H9 (cell line): ENCODE data around the gene PAFAH1B1. TPM values are rescaled to one million over a fixed set of nuclear protein-coding genes. Genes with fewer than 3 reads are reported as not detected.

ENCODE experiments used
- DNase-seq: peaks from one replicate; pipeline ENCODE4 v3.0.0-alpha.2; 2017
- H2AFZ ChIP-seq: one replicate; pipeline ENCODE4 v1.6.1; 2013; ENCODE audit warnings: mild to moderate bottlenecking, low read length, control low read depth, moderate library complexity
- H2AK5ac ChIP-seq: 2 replicates; pipeline ENCODE4 v1.6.1; 2013; ENCODE audit warnings: low read length, control low read depth, mixed read lengths; ENCODE audit not compliant: insufficient read length
- H2BK120ac ChIP-seq: one replicate; pipeline ENCODE4 v1.6.1; 2013; ENCODE audit warnings: low read depth, mild to moderate bottlenecking, low read length, control low read depth, inconsistent platforms; ENCODE audit not compliant: poor library complexity, severe bottlenecking
- H2BK12ac ChIP-seq: 2 replicates; pipeline ENCODE4 v1.6.1; 2013; ENCODE audit warnings: low read length, control low read depth, mixed read lengths, low read depth; ENCODE audit not compliant: insufficient read length
- H2BK15ac ChIP-seq: 2 replicates; pipeline ENCODE4 v1.6.1; 2013; ENCODE audit warnings: low read depth, low read length, control low read depth
- H2BK20ac ChIP-seq: one replicate; pipeline ENCODE4 v1.6.1; 2013; ENCODE audit warnings: low read depth, mild to moderate bottlenecking, low read length, control low read depth, inconsistent platforms; ENCODE audit not compliant: poor library complexity, severe bottlenecking
- H2BK5ac ChIP-seq: 2 replicates; pipeline ENCODE4 v1.6.1; 2013; ENCODE audit warnings: low read length, control low read depth, mixed read lengths; ENCODE audit not compliant: insufficient read length
- H3K14ac ChIP-seq: 2 replicates; pipeline ENCODE4 v1.6.1; 2013; ENCODE audit warnings: low read length, control low read depth; ENCODE audit not compliant: insufficient read depth
- H3K18ac ChIP-seq: 2 replicates; pipeline ENCODE4 v1.6.1; 2013; ENCODE audit warnings: low read depth, mild to moderate bottlenecking, mixed read lengths, low read length, control low read depth; ENCODE audit not compliant: insufficient read length
- H3K23ac ChIP-seq: 2 replicates; pipeline ENCODE4 v1.6.1; 2013; ENCODE audit warnings: low read length, control low read depth, mixed read lengths, low read depth; ENCODE audit not compliant: insufficient read length
- H3K23me2 ChIP-seq: 2 replicates; pipeline ENCODE4 v1.6.1; 2013; ENCODE audit warnings: low read depth, mild to moderate bottlenecking, mixed read lengths, low read length, control low read depth; ENCODE audit not compliant: insufficient read length, poor library complexity, severe bottlenecking
- H3K27ac ChIP-seq: 2 replicates; pipeline ENCODE4 v1.5.1; 2013; ENCODE audit warnings: low read length, control low read depth, mixed read lengths, low read depth; ENCODE audit not compliant: insufficient read length
- H3K27me3 ChIP-seq: 2 replicates; pipeline ENCODE4 v1.6.1; 2013; ENCODE audit warnings: low read length, control low read depth, inconsistent platforms; ENCODE audit not compliant: insufficient read depth
- H3K4ac ChIP-seq: 2 replicates; pipeline ENCODE4 v1.6.1; 2013; ENCODE audit warnings: low read depth, mild to moderate bottlenecking, control low read depth, inconsistent platforms, low read length, moderate library complexity
- H3K4me1 ChIP-seq: 2 replicates; pipeline ENCODE4 v1.6.1; 2013; ENCODE audit warnings: low read length, control low read depth, inconsistent platforms; ENCODE audit not compliant: insufficient read depth
- H3K4me2 ChIP-seq: 2 replicates; pipeline ENCODE4 v1.6.1; 2013; ENCODE audit warnings: low read length, control low read depth, mixed read lengths; ENCODE audit not compliant: insufficient read length, insufficient read depth
- H3K56ac ChIP-seq: 2 replicates; pipeline ENCODE4 v1.6.1; 2013; ENCODE audit warnings: low read depth, mild to moderate bottlenecking, mixed read lengths, low read length, control low read depth; ENCODE audit not compliant: insufficient read length
- H3K79me1 ChIP-seq: 2 replicates; pipeline ENCODE4 v1.6.1; 2013; ENCODE audit warnings: low read depth, mild to moderate bottlenecking, moderate library complexity, low read length, control low read depth, inconsistent platforms; ENCODE audit not compliant: insufficient read depth, poor library complexity, severe bottlenecking
- H3K79me2 ChIP-seq: 2 replicates; pipeline ENCODE4 v1.6.1; 2013; ENCODE audit warnings: low read length, control low read depth, inconsistent platforms; ENCODE audit not compliant: insufficient read depth
- H3K9ac ChIP-seq: 2 replicates; pipeline ENCODE4 v1.6.1; 2013; ENCODE audit warnings: low read length, control low read depth, mixed read lengths; ENCODE audit not compliant: insufficient read length; ENCODE audit errors: extremely low read depth
- H3K9me3 ChIP-seq: one replicate; pipeline ENCODE4 v1.6.1; 2013; ENCODE audit warnings: low read depth, low read length, inconsistent platforms; ENCODE audit not compliant: control insufficient read depth
- H3T11ph ChIP-seq: one replicate; pipeline ENCODE4 v1.6.1; 2013; ENCODE audit warnings: mild to moderate bottlenecking, low read length, control low read depth, inconsistent platforms
- H4K20me1 ChIP-seq: one replicate; pipeline ENCODE4 v1.6.1; 2013; ENCODE audit not compliant: control insufficient read depth, insufficient read length, insufficient read depth
- H4K5ac ChIP-seq: 2 replicates; pipeline ENCODE4 v1.6.1; 2013; ENCODE audit warnings: low read depth, mild to moderate bottlenecking, mixed read lengths, low read length, control low read depth; ENCODE audit not compliant: insufficient read length
- H4K8ac ChIP-seq: replicated peaks from 2 replicates; pipeline ENCODE4 v1.6.1; 2013; ENCODE audit warnings: low read length, control low read depth, mixed read lengths, low read depth; ENCODE audit not compliant: insufficient read length
- H4K91ac ChIP-seq: 2 replicates; pipeline ENCODE4 v1.6.1; 2013; ENCODE audit warnings: low read depth, mild to moderate bottlenecking, moderate library complexity, mixed read lengths, low read length, control low read depth; ENCODE audit not compliant: insufficient read length
- H3K27ac Mint-ChIP-seq, 3 experiments: 2 replicates in 2 of 3; 3 replicates in 1 of 3; pipeline ENCODE4 v1.8.0; 2020 to 2021; ENCODE audit warnings: mixed read lengths in 3 of 3, mild to moderate bottlenecking in 1 of 3, moderate library complexity in 1 of 3
- H3K27me3 Mint-ChIP-seq: 2 replicates; pipeline ENCODE4 v1.8.0; 2021; ENCODE audit warnings: low read depth, mild to moderate bottlenecking, moderate library complexity, mixed read lengths
- H3K36me3 Mint-ChIP-seq, 3 experiments: 2 replicates in 2 of 3; 3 replicates in 1 of 3; pipeline ENCODE4 v1.8.0; 2020 to 2021; ENCODE audit warnings: low read depth in 3 of 3, mixed read lengths in 3 of 3; ENCODE audit not compliant: insufficient read depth in 1 of 3
- H3K4me1 Mint-ChIP-seq, 2 experiments: 2 replicates each; pipeline ENCODE4 v1.8.0; 2020; ENCODE audit warnings: mixed read lengths in 2 of 2
- H3K4me3 Mint-ChIP-seq, 2 experiments: 2 replicates in 1 of 2; 3 replicates in 1 of 2; pipeline ENCODE4 v1.8.0; 2020 to 2021; ENCODE audit warnings: mild to moderate bottlenecking in 2 of 2, mixed read lengths in 2 of 2, moderate library complexity in 1 of 2
- H3K9me3 Mint-ChIP-seq, 2 experiments: 2 replicates in 1 of 2; 3 replicates in 1 of 2; pipeline ENCODE4 v1.8.0; 2020; ENCODE audit warnings: mild to moderate bottlenecking in 2 of 2, mixed read lengths in 2 of 2, moderate library complexity in 1 of 2
- WGBS: extraction: QIAGEN DNeasy Blood & Tissue Kit; methylation state at CpG from one replicate; pipeline ENCODE4 v1.1.7; 2013; ENCODE audit warnings: missing lambda C conversion rate, low lambda C conversion rate, mixed read lengths; ENCODE audit not compliant: insufficient read length; ENCODE audit errors: extremely low coverage; 5-methylcytosine and 5-hydroxymethylcytosine counted together
- total RNA-seq: library from RNA; stranded (reverse); gene quantifications from 2 replicates; pipeline ENCODE4 v1.2.1, GENCODE V29; 2021
- TF ChIP-seq, protein P1 (sequence below): fragments of 200-600 bp; sonication (generic); conservative IDR thresholded peaks from 3 replicates; pipeline ENCODE4 v1.8.0; 2021; ENCODE audit warnings: antibody characterized with exemption, mild to moderate bottlenecking

PAFAH1B1 gene
- total RNA-seq, 1 experiment from 2014 or later = 134 TPM

- no peak overlapping the region for H3K27ac ChIP-seq
- no peak overlapping the region for H2BK12ac ChIP-seq
- no peak overlapping the region for H3K18ac ChIP-seq
- no CpG with 5 or more reads among the region's 5 CpGs for WGBS
- no peak overlapping the region for H2BK5ac ChIP-seq
- no peak overlapping the region for H4K91ac ChIP-seq
- H3K9ac ChIP-seq = no peak overlapping the region
- Mint-ChIP-seq H3K27me3 (peaks cover 9% of the 10 kb centered on the region), H3K36me3 (peaks cover 0 to 2% (median 0%) of the 10 kb centered on the region in 3 experiments; a peak in 1 of 7 replicates), H3K4me1 (peaks cover 21 to 49% of the 10 kb centered on the region in 2 experiments), H3K4me3 (no peak overlapping the region), H3K27ac (peak overlapping the region in 1 of 3 experiments; percentile 29; a peak in 1 of 7 replicates), H3K9me3 (no peaks in the 10 kb centered on the region)
- no peak overlapping the region for H2BK120ac ChIP-seq
- H3T11ph ChIP-seq = no peak overlapping the region
- no peaks in the 10 kb centered on the region for H3K9me3 ChIP-seq
- H4K20me1 ChIP-seq = no peaks in the 10 kb centered on the region
- no peak overlapping the region for H4K8ac ChIP-seq
- no peak overlapping the region for H2BK20ac ChIP-seq
- no peak overlapping the region for H3K4me2 ChIP-seq
- no peak for DNase-seq
- H3K14ac ChIP-seq = no peak overlapping the region
- H3K79me1 ChIP-seq = no peaks in the 10 kb centered on the region
- no peak overlapping the region for H4K5ac ChIP-seq
- H3K56ac ChIP-seq = no peak overlapping the region
- peaks cover 6% of the 10 kb centered on the region; the same call in 1 of the 2 replicates for H3K4me1 ChIP-seq
- TF ChIP-seq, protein P1, sequence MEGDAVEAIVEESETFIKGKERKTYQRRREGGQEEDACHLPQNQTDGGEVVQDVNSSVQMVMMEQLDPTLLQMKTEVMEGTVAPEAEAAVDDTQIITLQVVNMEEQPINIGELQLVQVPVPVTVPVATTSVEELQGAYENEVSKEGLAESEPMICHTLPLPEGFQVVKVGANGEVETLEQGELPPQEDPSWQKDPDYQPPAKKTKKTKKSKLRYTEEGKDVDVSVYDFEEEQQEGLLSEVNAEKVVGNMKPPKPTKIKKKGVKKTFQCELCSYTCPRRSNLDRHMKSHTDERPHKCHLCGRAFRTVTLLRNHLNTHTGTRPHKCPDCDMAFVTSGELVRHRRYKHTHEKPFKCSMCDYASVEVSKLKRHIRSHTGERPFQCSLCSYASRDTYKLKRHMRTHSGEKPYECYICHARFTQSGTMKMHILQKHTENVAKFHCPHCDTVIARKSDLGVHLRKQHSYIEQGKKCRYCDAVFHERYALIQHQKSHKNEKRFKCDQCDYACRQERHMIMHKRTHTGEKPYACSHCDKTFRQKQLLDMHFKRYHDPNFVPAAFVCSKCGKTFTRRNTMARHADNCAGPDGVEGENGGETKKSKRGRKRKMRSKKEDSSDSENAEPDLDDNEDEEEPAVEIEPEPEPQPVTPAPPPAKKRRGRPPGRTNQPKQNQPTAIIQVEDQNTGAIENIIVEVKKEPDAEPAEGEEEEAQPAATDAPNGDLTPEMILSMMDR = no peak
- H2AK5ac ChIP-seq = no peak overlapping the region
- H2AFZ ChIP-seq = no peak overlapping the region
- H2BK15ac ChIP-seq = no peak overlapping the region
- H3K27me3 ChIP-seq = no peaks in the 10 kb centered on the region
- no peaks in the 10 kb centered on the region for H3K79me2 ChIP-seq
- no peak overlapping the region for H3K23ac ChIP-seq
- no peak overlapping the region for H3K4ac ChIP-seq
- peaks cover 5% of the 10 kb centered on the region for H3K23me2 ChIP-seq
Observed at GRCh38 chr17:2716649-2717048, 123.2 kb downstream of the PAFAH1B1 start.
